Measurements from ENCODE around the gene CFAP299. TPM values are rescaled to one million over a fixed set of nuclear protein-coding genes. Genes with fewer than 3 reads are reported as not detected.
"Not testable (repeated sequence)": the region's sequence is repeated elsewhere in the genome, so short reads cannot be mapped to it uniquely, and the experiment has no call there.

CFAP299 gene
- total RNA-seq, 1 experiment from 2014 or later: not detected

DNA sequence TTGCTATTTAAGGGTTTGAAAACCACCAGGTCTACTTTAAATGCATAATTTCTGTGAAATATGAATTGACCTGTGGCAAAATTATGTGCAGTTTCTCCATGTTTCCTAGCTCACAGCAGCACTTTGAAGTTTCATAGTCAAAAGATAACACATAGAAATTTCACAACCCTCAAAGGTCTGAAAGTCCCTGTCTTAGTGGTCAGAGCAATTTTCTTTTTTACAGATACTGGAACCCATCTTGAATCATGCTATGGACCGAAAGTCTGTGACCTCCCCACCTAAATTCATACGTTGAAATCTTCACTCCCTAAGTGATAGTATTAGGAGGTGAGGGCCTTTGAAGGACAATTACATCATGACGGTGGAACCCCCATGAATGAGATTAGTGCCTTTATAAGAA, 454.6 kb downstream of the CFAP299 start:
- Histone ChIP-seq H3K4me1 (ENCODE audit: insufficient read depth, low read length, poor library complexity, severe bottlenecking) (no peaks in the 10 kb centered on the region), H3K9me3 (ENCODE audit: low read depth, low read length, poor library complexity, severe bottlenecking) (no peaks in the 10 kb centered on the region), H3K4me3 (ENCODE audit: low read depth, low read length, poor library complexity, severe bottlenecking) (no peak overlapping the region), H3K36me3 (ENCODE audit: insufficient read depth, low read length, poor library complexity, severe bottlenecking) (no peaks in the 10 kb centered on the region), H3K27ac (ENCODE audit: low read depth, low read length, poor library complexity, severe bottlenecking) (no peak overlapping the region), H3K27me3 (replicated peaks; ENCODE audit: insufficient read depth, low read depth, low read length, poor library complexity) (no peaks in the 10 kb centered on the region)
- intact Hi-C loops (cut with micrococcal nuclease; ENCODE audit: unreplicated experiment): no loop called here
- no peak for TF ChIP-seq EZH2 (IDR thresholded peaks at IDR 0.05; ENCODE audit: borderline replicate concordance, low read depth, low read length, poor library complexity, severe bottlenecking)
- TF ChIP-seq, protein P1, sequence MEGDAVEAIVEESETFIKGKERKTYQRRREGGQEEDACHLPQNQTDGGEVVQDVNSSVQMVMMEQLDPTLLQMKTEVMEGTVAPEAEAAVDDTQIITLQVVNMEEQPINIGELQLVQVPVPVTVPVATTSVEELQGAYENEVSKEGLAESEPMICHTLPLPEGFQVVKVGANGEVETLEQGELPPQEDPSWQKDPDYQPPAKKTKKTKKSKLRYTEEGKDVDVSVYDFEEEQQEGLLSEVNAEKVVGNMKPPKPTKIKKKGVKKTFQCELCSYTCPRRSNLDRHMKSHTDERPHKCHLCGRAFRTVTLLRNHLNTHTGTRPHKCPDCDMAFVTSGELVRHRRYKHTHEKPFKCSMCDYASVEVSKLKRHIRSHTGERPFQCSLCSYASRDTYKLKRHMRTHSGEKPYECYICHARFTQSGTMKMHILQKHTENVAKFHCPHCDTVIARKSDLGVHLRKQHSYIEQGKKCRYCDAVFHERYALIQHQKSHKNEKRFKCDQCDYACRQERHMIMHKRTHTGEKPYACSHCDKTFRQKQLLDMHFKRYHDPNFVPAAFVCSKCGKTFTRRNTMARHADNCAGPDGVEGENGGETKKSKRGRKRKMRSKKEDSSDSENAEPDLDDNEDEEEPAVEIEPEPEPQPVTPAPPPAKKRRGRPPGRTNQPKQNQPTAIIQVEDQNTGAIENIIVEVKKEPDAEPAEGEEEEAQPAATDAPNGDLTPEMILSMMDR (conservative IDR thresholded peaks at IDR 0.05; ENCODE audit: low read depth, low read length): no peak
- DNase-seq (ENCODE audit: low spot score): no peak
- no TSS peak for BruUV-seq (replicated peaks)
- CTCF ChIA-PET: interaction anchor here (0.6 kb wide), 1 partner anchor 146 kb away, joined by 3 read pairs; no protein-coding TSS in a partner anchor
- POLR2A ChIA-PET (ENCODE audit: low non-redundant PET): no interaction called here

DNA sequence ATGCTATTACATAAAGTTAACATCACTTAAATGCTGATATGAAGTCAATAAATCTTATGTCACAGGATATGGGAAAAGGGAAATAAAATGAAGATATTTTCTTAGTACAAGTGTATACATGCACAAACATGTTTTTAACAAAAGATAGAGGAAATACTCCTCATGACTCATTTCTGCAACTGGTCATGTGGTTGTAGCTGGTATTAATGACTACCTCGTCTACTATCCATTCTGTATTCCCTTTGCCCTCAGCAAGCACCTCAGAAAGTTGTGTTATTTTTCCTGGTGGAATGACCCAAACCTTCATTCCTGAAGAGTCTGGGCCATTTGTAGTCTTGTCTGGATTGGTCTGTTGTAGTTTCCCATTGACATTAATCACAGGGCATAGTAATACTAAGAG, 458.1 kb downstream of the CFAP299 start:
- H3K27me3 ChIP-seq (replicated peaks; ENCODE audit: insufficient read depth, low read depth, low read length, poor library complexity); BruUV-seq (replicated peaks); CTCF ChIA-PET; POLR2A ChIA-PET (ENCODE audit: low non-redundant PET); H3K36me3 ChIP-seq (ENCODE audit: insufficient read depth, low read length, poor library complexity, severe bottlenecking); DNase-seq (ENCODE audit: low spot score); H3K4me1 ChIP-seq (ENCODE audit: insufficient read depth, low read length, poor library complexity, severe bottlenecking); H3K9me3 ChIP-seq (ENCODE audit: low read depth, low read length, poor library complexity, severe bottlenecking); intact Hi-C loops (cut with micrococcal nuclease; ENCODE audit: unreplicated experiment); H3K4me3 ChIP-seq (ENCODE audit: low read depth, low read length, poor library complexity, severe bottlenecking); H3K27ac ChIP-seq (ENCODE audit: low read depth, low read length, poor library complexity, severe bottlenecking): not testable (repeated sequence)

DNA sequence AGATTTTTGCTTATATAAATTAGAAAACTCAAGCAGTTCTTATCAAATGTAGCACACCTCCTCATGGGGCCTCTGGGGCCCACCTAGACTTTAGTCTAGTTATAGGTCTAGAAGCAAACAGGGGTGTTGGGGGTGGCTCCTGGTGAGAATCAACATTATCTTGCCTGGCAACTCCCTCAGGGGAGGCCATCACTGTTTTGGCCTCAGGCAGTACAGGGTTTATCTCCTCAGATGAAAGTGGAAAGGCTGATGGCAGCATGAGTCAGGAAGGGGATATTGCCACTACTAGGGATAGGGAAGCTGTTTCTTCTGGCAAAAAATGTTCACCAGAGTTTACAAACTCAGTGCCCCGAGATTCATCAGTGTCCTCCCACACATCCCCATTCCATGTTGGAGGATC, 462.6 kb downstream of the CFAP299 start:
- ChIA-PET CTCF (no interaction called here), POLR2A (ENCODE audit: low non-redundant PET) (no interaction called here)
- no peak for DNase-seq (ENCODE audit: low spot score)
- Histone ChIP-seq H3K9me3 (ENCODE audit: low read depth, low read length, poor library complexity, severe bottlenecking) (no peaks in the 10 kb centered on the region), H3K27me3 (replicated peaks; ENCODE audit: insufficient read depth, low read depth, low read length, poor library complexity) (no peaks in the 10 kb centered on the region), H3K36me3 (ENCODE audit: insufficient read depth, low read length, poor library complexity, severe bottlenecking) (no peaks in the 10 kb centered on the region), H3K4me3 (ENCODE audit: low read depth, low read length, poor library complexity, severe bottlenecking) (no peak overlapping the region), H3K4me1 (ENCODE audit: insufficient read depth, low read length, poor library complexity, severe bottlenecking) (no peaks in the 10 kb centered on the region), H3K27ac (ENCODE audit: low read depth, low read length, poor library complexity, severe bottlenecking) (no peak overlapping the region)
- intact Hi-C loops (cut with micrococcal nuclease; ENCODE audit: unreplicated experiment): no loop called here
- TF ChIP-seq, protein P1 (conservative IDR thresholded peaks at IDR 0.05; ENCODE audit: low read depth, low read length): no peak
- TF ChIP-seq EZH2 (IDR thresholded peaks at IDR 0.05; ENCODE audit: borderline replicate concordance, low read depth, low read length, poor library complexity, severe bottlenecking): no peak
- BruUV-seq (replicated peaks): no TSS peak

DNA sequence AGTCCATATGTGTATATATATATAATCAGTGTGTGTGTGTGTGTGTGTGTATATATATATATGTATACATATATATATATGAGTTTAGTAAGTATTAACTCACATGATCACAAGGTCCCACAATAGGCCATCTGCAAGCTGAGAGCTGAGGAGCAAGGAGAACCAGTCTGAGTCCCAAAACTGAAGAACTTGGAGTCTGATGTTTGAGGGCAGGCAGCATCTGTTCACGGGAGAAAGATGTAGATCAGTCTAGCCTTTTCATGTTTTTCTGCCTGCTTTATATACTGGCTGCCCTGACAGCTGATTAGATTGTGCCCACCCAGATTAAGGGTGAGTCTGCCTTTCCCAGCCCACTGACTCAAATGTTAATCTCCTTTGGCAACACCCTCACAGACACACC, 465.2 kb downstream of the CFAP299 start:
- CTCF ChIA-PET; H3K4me1 ChIP-seq (ENCODE audit: insufficient read depth, low read length, poor library complexity, severe bottlenecking): not testable (repeated sequence)

More for the DNA sequence above, 465.2 kb downstream of the CFAP299 start:
- H3K36me3 ChIP-seq (ENCODE audit: insufficient read depth, low read length, poor library complexity, severe bottlenecking); H3K27ac ChIP-seq (ENCODE audit: low read depth, low read length, poor library complexity, severe bottlenecking); BruUV-seq (replicated peaks); H3K9me3 ChIP-seq (ENCODE audit: low read depth, low read length, poor library complexity, severe bottlenecking); DNase-seq (ENCODE audit: low spot score); H3K4me3 ChIP-seq (ENCODE audit: low read depth, low read length, poor library complexity, severe bottlenecking); intact Hi-C loops (cut with micrococcal nuclease; ENCODE audit: unreplicated experiment); H3K27me3 ChIP-seq (replicated peaks; ENCODE audit: insufficient read depth, low read depth, low read length, poor library complexity); POLR2A ChIA-PET (ENCODE audit: low non-redundant PET): not testable (repeated sequence)
